ENCODE results near the gene TCF3. TPM values are rescaled to one million over a fixed set of nuclear protein-coding genes. Genes with fewer than 3 reads are reported as not detected.
"Not testable (repeated sequence)": the region's sequence is repeated elsewhere in the genome, so short reads cannot be mapped to it uniquely, and the experiment has no call there.

TCF3 gene
- total RNA-seq, 2 donors from 2014 or later, result 64.2 to 114 TPM

GRCh38 chr19:1691589-1692290, 39.3 kb upstream of the TCF3 start:
- TF ChIP-seq CTCF (IDR thresholded peaks at IDR 0.05), result no peak
- Histone ChIP-seq H3K36me3 (no peaks in the 10 kb centered on the region), H3K4me3 (no peak overlapping the region), H3K9ac (ENCODE audit: low read depth in 2 of 2, low read length in 2 of 2) (no peak overlapping the region), H3K27me3 (peaks cover 7% of the 10 kb centered on the region), H3K4me1 (no peaks in the 10 kb centered on the region), H3K9me3 (no peaks in the 10 kb centered on the region), H3K27ac (no peak overlapping the region)
- intact Hi-C loops (cut with DNase I), result no loop called here
- DNase-seq, result no peak

- peak; percentile 64 for DNase-seq
- Histone ChIP-seq H3K4me3 (no peak overlapping the region), H3K4me1 (no peaks in the 10 kb centered on the region), H3K9me3 (no peaks in the 10 kb centered on the region), H3K27me3 (peaks cover 7% of the 10 kb centered on the region), H3K36me3 (no peaks in the 10 kb centered on the region), H3K9ac (ENCODE audit: low read depth in 2 of 2, low read length in 2 of 2) (no peak overlapping the region), H3K27ac (no peak overlapping the region)
- intact Hi-C loops (cut with DNase I), result no loop called here
- TF ChIP-seq CTCF (IDR thresholded peaks at IDR 0.05), result no peak
Measured at GRCh38 chr19:1690699-1691307, 38.4 kb upstream of the TCF3 start.

- H3K4me1 ChIP-seq; H3K4me3 ChIP-seq; H3K9ac ChIP-seq (ENCODE audit: low read depth in 2 of 2, low read length in 2 of 2); H3K27me3 ChIP-seq; H3K9me3 ChIP-seq; intact Hi-C loops (cut with DNase I); H3K36me3 ChIP-seq; DNase-seq; H3K27ac ChIP-seq: not testable (repeated sequence)
Measured at GRCh38 chr19:1685785-1686184, 33.4 kb upstream of the TCF3 start.

GRCh38 chr19:1685046-1685445, 32.6 kb upstream of the TCF3 start:
- Histone ChIP-seq H3K27ac (no peak overlapping the region), H3K9ac (ENCODE audit: low read depth in 2 of 2, low read length in 2 of 2) (no peak overlapping the region), H3K4me3 (no peak overlapping the region), H3K27me3 (peaks cover 8% of the 10 kb centered on the region), H3K36me3 (no peaks in the 10 kb centered on the region), H3K4me1 (no peaks in the 10 kb centered on the region), H3K9me3 (no peaks in the 10 kb centered on the region)
- no peak for TF ChIP-seq CTCF (IDR thresholded peaks at IDR 0.05)
- DNase-seq, result no peak
- intact Hi-C loops (cut with DNase I), result no loop called here

GRCh38 chr19:1684573-1684912, 32.1 kb upstream of the TCF3 start:
- no peak for TF ChIP-seq CTCF (IDR thresholded peaks at IDR 0.05)
- DNase-seq, result no peak
- H3K9me3 ChIP-seq, result no peaks in the 10 kb centered on the region
- intact Hi-C loops (cut with DNase I), result no loop called here
- H3K27me3 ChIP-seq, result peaks cover 8% of the 10 kb centered on the region
- H3K4me3 ChIP-seq, result no peak overlapping the region
- no peak overlapping the region for H3K27ac ChIP-seq
- H3K9ac ChIP-seq (ENCODE audit: low read depth in 2 of 2, low read length in 2 of 2), result no peak overlapping the region
- no peaks in the 10 kb centered on the region for H3K36me3 ChIP-seq
- no peaks in the 10 kb centered on the region for H3K4me1 ChIP-seq

- no peak for TF ChIP-seq CTCF (IDR thresholded peaks at IDR 0.05)
- Histone ChIP-seq H3K27ac (no peak overlapping the region), H3K36me3 (no peaks in the 10 kb centered on the region), H3K9me3 (no peaks in the 10 kb centered on the region), H3K4me3 (no peak overlapping the region), H3K9ac (ENCODE audit: low read depth in 2 of 2, low read length in 2 of 2) (no peak overlapping the region), H3K4me1 (no peaks in the 10 kb centered on the region), H3K27me3 (peaks cover 11% of the 10 kb centered on the region)
- intact Hi-C loops (cut with DNase I), result no loop called here
- DNase-seq, result no peak
Measured at GRCh38 chr19:1683869-1684572, 31.6 kb upstream of the TCF3 start.
